ENCODE results near the gene SP140.
"Not testable (repeated sequence)": the region's sequence is repeated elsewhere in the genome, so short reads cannot be mapped to it uniquely, and the experiment has no call there.

Gene SP140

DNA sequence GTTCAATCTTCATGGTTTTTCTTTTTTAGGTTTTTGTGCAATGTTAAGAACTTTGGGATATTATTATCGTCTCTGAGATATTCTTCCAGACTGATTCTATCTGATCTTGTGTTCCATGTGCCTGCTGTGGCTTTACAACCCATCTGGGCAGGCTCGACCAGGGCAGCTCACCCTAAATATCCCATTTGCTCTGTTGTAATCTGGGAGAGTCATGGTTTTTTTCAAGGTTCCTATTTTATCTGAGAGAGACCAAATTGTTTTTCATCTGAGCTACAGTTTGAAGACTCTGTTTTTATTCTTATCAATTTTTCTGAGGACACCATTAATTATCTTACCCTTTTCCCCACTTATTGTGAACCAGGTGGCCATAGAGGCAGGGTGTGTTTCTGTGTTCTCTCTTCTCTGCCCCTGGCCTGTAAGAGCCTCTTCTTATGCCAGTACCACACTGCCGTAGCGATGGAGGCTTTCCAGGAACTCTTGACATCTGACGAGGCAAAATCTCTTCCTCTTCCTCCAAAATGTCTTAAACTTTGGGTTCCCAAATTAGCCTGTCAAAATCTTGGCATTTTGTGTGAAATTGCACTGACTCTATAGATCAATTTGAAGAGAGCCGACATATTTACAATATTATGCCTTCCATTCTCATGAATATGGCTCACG, 104.5 kb downstream of the SP140 start:
- in situ Hi-C loops (cut with HindIII; ENCODE audit: low pct_ligation_motif_present, low sequenced_read_pairs): no loop called here

DNA sequence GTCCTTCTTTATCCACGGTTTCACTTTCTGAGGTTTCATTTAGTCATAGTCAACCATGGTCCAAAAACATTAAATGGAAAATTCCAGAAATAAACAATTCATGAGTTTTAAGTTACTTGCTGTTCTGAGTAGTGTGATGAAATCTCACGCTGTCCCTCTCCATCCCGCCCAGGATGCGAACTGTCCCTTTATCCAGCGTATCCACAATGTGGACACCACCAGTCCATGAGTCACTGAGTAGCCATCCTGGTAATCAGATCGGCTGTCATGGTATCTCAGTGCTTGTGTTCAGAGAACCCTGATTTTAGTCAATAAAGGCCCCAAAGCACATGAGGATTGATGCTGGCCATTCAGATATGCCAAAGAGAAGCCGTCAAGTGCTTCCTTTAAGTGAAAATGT, 105.2 kb downstream of the SP140 start:
- in situ Hi-C loops (cut with HindIII; ENCODE audit: low pct_ligation_motif_present, low sequenced_read_pairs): no loop called here
- H3K4me3 ChIP-seq (ENCODE audit: low read depth, low read length): no peak overlapping the region
- peaks cover 6% of the 10 kb centered on the region for H3K36me3 ChIP-seq (replicated peaks)
- H3K27me3 ChIP-seq (replicated peaks): no peaks in the 10 kb centered on the region
- DNase-seq: peak; percentile 81
- H3K27ac ChIP-seq: no peak overlapping the region
- TF ChIP-seq, protein P1, sequence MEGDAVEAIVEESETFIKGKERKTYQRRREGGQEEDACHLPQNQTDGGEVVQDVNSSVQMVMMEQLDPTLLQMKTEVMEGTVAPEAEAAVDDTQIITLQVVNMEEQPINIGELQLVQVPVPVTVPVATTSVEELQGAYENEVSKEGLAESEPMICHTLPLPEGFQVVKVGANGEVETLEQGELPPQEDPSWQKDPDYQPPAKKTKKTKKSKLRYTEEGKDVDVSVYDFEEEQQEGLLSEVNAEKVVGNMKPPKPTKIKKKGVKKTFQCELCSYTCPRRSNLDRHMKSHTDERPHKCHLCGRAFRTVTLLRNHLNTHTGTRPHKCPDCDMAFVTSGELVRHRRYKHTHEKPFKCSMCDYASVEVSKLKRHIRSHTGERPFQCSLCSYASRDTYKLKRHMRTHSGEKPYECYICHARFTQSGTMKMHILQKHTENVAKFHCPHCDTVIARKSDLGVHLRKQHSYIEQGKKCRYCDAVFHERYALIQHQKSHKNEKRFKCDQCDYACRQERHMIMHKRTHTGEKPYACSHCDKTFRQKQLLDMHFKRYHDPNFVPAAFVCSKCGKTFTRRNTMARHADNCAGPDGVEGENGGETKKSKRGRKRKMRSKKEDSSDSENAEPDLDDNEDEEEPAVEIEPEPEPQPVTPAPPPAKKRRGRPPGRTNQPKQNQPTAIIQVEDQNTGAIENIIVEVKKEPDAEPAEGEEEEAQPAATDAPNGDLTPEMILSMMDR (IDR thresholded peaks at IDR 0.05; ENCODE audit: low read depth, low read length, missing control alignments): no peak

More for the DNA sequence above, 104.5 kb downstream of the SP140 start:
- no peak overlapping the region for H3K4me3 ChIP-seq (ENCODE audit: low read depth, low read length)
- H3K36me3 ChIP-seq (replicated peaks): peaks cover 6% of the 10 kb centered on the region
- TF ChIP-seq, protein P1 (IDR thresholded peaks at IDR 0.05; ENCODE audit: low read depth, low read length, missing control alignments): no peak
- no peak for DNase-seq
- H3K27me3 ChIP-seq (replicated peaks): no peaks in the 10 kb centered on the region
- no peak overlapping the region for H3K27ac ChIP-seq

DNA sequence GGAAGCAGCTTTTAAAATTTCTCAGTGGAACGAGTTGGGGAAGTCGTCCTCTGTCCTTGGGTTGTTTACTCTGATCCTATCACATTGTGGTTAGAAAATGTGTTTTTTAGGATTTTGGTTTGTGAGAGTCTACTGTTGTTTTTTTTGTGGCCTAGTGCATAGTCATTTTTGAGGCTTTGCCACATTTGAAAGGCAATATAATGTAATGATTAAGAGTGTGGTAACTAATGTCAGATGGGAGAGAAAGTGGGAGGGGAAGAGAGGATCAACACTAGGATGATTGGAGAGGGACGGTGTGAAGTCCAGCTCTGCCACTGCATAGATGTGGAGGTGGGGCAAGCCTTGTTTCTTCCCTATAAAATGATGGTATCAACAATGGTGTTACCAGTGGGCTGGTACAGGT, 109.9 kb downstream of the SP140 start:
- in situ Hi-C loops (cut with HindIII; ENCODE audit: low pct_ligation_motif_present, low sequenced_read_pairs): no loop called here
- TF ChIP-seq, protein P1 (IDR thresholded peaks at IDR 0.05; ENCODE audit: low read depth, low read length, missing control alignments): no peak
- H3K4me3 ChIP-seq (ENCODE audit: low read depth, low read length): no peak overlapping the region

DNA sequence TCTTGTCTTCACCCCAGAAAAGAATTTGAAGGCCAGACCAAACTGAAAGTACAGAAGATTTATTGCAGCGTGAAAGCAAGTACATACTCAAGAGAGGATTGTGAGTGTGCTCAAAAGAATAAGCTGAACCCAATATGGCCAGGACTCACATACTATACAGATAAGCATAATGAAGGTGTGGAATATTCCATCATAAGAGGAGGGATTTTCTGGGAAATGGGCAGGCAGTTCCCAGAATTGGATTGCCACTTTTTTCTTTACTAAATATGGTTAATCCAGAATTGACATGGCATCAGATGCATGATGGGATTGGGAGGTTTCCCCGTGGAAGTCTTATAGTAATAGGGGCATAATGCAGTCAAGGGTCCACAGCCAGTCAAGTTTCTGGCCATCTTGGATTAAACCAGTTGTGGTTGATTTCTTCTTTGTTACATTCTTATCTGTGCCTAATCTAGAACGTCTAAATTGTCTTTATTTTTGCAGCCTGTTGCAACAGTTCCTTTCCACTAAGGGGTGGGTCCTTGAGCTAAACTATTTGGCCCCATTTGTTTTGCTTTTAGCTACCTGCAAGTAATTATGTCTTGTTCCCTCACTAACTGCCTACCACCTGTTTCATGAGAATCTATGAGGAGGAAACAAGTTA, 110.4 kb downstream of the SP140 start:
- no peak for DNase-seq
- Histone ChIP-seq H3K36me3 (replicated peaks) (peaks cover 6% of the 10 kb centered on the region), H3K27ac (no peak overlapping the region), H3K4me3 (ENCODE audit: low read depth, low read length) (no peak overlapping the region), H3K27me3 (replicated peaks) (no peaks in the 10 kb centered on the region)
- TF ChIP-seq, protein P1 (IDR thresholded peaks at IDR 0.05; ENCODE audit: low read depth, low read length, missing control alignments): no peak
- in situ Hi-C loops (cut with HindIII; ENCODE audit: low pct_ligation_motif_present, low sequenced_read_pairs): no loop called here

More for the DNA sequence above, 109.9 kb downstream of the SP140 start:
- Histone ChIP-seq H3K27ac (no peak overlapping the region), H3K27me3 (replicated peaks) (no peaks in the 10 kb centered on the region), H3K36me3 (replicated peaks) (peaks cover 6% of the 10 kb centered on the region)
- DNase-seq: no peak

DNA sequence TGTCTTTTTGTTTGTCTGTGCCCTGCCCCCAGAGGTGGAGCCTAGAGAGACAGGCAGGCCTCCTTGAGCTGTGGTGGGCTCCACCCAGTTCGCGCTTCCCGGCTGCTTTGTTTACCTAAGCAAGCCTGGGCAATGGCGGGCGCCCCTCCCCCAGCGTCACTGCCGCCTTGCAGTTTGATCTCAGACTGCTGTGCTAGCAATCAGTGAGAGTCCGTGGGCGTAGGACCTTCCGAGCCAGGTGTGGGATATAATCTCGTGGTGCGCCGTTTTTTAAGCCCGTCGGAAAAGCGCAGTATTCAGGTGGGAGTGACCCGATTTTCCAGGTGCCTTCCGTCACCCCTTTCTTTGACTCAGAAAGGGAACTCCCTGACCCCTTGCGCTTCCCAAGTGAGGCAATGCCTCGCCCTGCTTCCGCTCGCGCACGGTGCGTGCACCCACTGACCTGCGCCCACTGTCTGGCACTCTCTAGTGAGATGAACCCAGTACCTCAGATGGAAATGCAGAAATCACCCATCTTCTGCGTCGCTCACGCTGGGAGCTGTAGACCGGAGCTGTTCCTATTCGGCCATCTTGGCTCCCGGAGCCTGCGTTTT, 116.5 kb downstream of the SP140 start:
- in situ Hi-C loops (cut with HindIII; ENCODE audit: low pct_ligation_motif_present, low sequenced_read_pairs); H3K36me3 ChIP-seq (replicated peaks); H3K27me3 ChIP-seq (replicated peaks); H3K27ac ChIP-seq; H3K4me3 ChIP-seq (ENCODE audit: low read depth, low read length); DNase-seq: not testable (repeated sequence)

DNA sequence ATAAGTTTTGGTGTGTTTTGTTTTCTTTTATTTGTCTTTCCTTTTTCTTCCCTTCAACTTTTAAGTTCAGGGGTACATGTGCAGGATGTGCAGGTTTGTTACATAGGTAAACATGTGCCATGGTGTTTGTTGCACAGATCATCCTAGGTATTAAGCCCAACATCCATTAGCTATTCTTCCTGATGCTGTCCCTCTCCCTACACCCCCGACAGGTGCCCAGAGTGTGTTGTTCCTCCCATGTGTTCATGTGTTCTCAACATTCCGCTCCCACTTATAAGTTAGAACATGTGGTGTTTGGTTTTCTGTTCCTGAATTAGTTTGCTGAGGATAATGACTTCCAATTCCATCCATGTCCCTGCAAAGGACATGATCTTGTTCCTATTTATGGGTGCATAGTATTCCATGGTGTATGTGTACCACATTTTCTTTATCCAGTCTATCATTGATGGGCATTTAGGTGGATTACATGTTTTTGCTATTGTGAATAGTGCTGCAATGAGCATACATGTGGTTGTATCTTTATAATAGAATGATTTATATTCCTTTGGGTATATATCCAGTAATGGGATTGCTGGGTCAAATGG, 117.6 kb downstream of the SP140 start:
- in situ Hi-C loops (cut with HindIII; ENCODE audit: low pct_ligation_motif_present, low sequenced_read_pairs); H3K27me3 ChIP-seq (replicated peaks); H3K4me3 ChIP-seq (ENCODE audit: low read depth, low read length); H3K36me3 ChIP-seq (replicated peaks); DNase-seq: not testable (repeated sequence)
- H3K27ac ChIP-seq: peak overlapping the region; percentile 38

Measured in brain microvascular endothelial cell (primary cell).